GM23338 (cell line): ENCODE data around the gene RMC1.
"Not testable (repeated sequence)": the region's sequence is repeated elsewhere in the genome, so short reads cannot be mapped to it uniquely, and the experiment has no call there.

Source experiments
- EZH2 ChIP-seq: fragments of 200-600 bp; sonication (generic); IDR thresholded peaks from one replicate; pipeline ENCODE4 v1.8.0; 2017; ENCODE audit warnings: antibody characterized with exemption, mild to moderate bottlenecking, low read depth; ENCODE audit not compliant: unreplicated experiment
- EZH2phosphoT487 ChIP-seq: fragments of 200-600 bp; sonication (generic); IDR thresholded peaks from one replicate; pipeline ENCODE4 v1.8.1; 2018; ENCODE audit warnings: antibody characterized with exemption; ENCODE audit not compliant: unreplicated experiment
- NANOG ChIP-seq: IDR thresholded peaks from 2 replicates; pipeline ENCODE4 v1.6.1; 2016; ENCODE audit warnings: antibody characterized with exemption, borderline replicate concordance
- POLR2AphosphoS5 ChIP-seq: IDR thresholded peaks from 2 replicates; pipeline ENCODE4 v1.6.1; 2016; ENCODE audit warnings: antibody characterized with exemption, low read depth
- ZNF114 ChIP-seq: fragments of 250-450 bp; sonication (Bioruptor Pico); IDR thresholded peaks from 2 replicates; pipeline ENCODE4 v1.5.0; 2020; ENCODE audit warnings: mild to moderate bottlenecking, moderate library complexity
- TF ChIP-seq, protein P1 (sequence below), 2 experiments: fragments of 200-600 bp in 1 of 2; sonication (generic) in 1 of 2; conservative IDR thresholded peaks; 2 replicates each; pipeline versions ENCODE4 v1.5.1 to v1.6.1; 2016 to 2017; ENCODE audit warnings: antibody characterized with exemption in 2 of 2, low read depth in 2 of 2, mild to moderate bottlenecking in 2 of 2, moderate library complexity in 1 of 2

DNA sequence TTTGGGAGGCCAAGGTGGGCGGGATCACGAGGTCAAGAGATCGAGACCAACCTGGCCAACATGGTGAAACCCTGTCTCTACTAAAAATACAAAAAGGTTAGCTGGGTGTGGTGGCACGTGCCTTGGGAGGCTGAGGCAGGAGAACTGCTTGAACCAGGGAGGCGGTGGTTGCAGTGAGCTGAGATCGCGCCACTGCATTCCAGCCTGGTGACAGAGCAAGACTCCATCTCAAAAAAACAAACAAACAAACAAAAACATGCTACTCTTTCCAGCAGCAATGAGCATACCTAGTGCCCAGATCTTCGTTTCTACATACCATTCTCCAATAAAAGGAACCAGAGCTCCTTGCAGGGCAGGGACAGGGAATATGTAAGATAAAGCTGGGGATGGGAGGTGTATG lies 54.2 kb downstream of the RMC1 start:
- TF ChIP-seq, protein P1, sequence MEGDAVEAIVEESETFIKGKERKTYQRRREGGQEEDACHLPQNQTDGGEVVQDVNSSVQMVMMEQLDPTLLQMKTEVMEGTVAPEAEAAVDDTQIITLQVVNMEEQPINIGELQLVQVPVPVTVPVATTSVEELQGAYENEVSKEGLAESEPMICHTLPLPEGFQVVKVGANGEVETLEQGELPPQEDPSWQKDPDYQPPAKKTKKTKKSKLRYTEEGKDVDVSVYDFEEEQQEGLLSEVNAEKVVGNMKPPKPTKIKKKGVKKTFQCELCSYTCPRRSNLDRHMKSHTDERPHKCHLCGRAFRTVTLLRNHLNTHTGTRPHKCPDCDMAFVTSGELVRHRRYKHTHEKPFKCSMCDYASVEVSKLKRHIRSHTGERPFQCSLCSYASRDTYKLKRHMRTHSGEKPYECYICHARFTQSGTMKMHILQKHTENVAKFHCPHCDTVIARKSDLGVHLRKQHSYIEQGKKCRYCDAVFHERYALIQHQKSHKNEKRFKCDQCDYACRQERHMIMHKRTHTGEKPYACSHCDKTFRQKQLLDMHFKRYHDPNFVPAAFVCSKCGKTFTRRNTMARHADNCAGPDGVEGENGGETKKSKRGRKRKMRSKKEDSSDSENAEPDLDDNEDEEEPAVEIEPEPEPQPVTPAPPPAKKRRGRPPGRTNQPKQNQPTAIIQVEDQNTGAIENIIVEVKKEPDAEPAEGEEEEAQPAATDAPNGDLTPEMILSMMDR (conservative IDR thresholded peaks at IDR 0.05; ENCODE audit: low read depth in 2 of 2), result not testable (repeated sequence)
- not testable (repeated sequence) for TF ChIP-seq POLR2AphosphoS5; EZH2; ZNF114 (CRISPR knock-in tag); NANOG; EZH2phosphoT487
